HCT116 (cell line): ENCODE results near the gene DPM2. TPM values are rescaled to one million over a fixed set of nuclear protein-coding genes. Genes with fewer than 3 reads are reported as not detected.
A peak's percentile ranks its signal among the peaks of the same experiment; 100 is the strongest.

Source experiments
- ATAC-seq: fragments of 200-7000 bp; cut with Tn5 transposase; 2 replicates; pipeline ENCODE4 v1.9.1; 2020; ENCODE audit warnings: mild to moderate bottlenecking, moderate library complexity
- BruUV-seq: library from RNA; stranded (reverse); fragments of 400-500 nt; replicated peaks from 2 replicates; lab custom pipeline; 2021; lab: Mats Ljungman, UMichigan
- CTCF ChIA-PET: fragments of 300-600 bp; sonication (Branson Sonifier 250); formaldehyde crosslinking; loops from one replicate; lab custom pipeline; 2021; ENCODE audit warnings: antibody characterized with exemption; lab: Charles Lee
- POLR2A ChIA-PET: fragments of 300-600, 350-600 bp; sonication (Branson Sonifier 250); formaldehyde crosslinking; loops from one replicate; lab custom pipeline; 2021; ENCODE audit warnings: antibody characterized with exemption; lab: Charles Lee
- RAD21 ChIA-PET, 2 experiments: fragments of 300-600 bp; sonication (Branson Sonifier 250); formaldehyde crosslinking; loops; one replicate each; lab custom pipeline; 2023; ENCODE audit warnings: low total read pairs in 2 of 2; ENCODE audit not compliant: uncharacterized antibody in 2 of 2, unreplicated experiment in 2 of 2, low non-redundant PET in 1 of 2; lab: Charles Lee
- DNase-seq: peaks from one replicate; pipeline ENCODE4 v3.0.0-alpha.2; 2010; ENCODE audit warnings: low read depth, low spot score
- H2AFZ ChIP-seq: fragments of 200-600 bp; shearing (Covaris generic), sonication (generic); 2 replicates; pipeline ENCODE4 v1.6.1; 2017; ENCODE audit warnings: low read depth, mixed run types, mixed read lengths, antibody characterized with exemption, low read length; ENCODE audit not compliant: poor library complexity, severe bottlenecking
- H3K27ac ChIP-seq: 2 replicates; pipeline ENCODE4 v1.5.1; 2012; ENCODE audit warnings: low read depth, low read length
- H3K27me3 ChIP-seq: fragments of 200-600 bp; sonication (generic); 2 replicates; pipeline ENCODE4 v1.6.1; 2016; ENCODE audit warnings: mixed run types, low read length, mixed read lengths; ENCODE audit not compliant: insufficient read depth
- H3K36me3 ChIP-seq, 2 experiments: fragments of 200-500 bp in 1 of 2; fragments of 200-600 bp in 1 of 2; sonication (Bioruptor generic) in 1 of 2; sonication (generic) in 1 of 2; 2 replicates each; pipeline versions ENCODE4 v1.5.1 to v1.6.1; 2014 to 2016; ENCODE audit warnings: low read length in 2 of 2, inconsistent platforms in 1 of 2, mixed read lengths in 1 of 2, mixed run types in 1 of 2; ENCODE audit not compliant: insufficient read depth in 2 of 2, control insufficient read depth in 1 of 2
- H3K4me1 ChIP-seq, 2 experiments: fragments of 200-600 bp in 1 of 2; sonication (generic) in 1 of 2; 2 replicates each; pipeline versions ENCODE4 v1.5.1 to v1.6.1; 2012 to 2017; ENCODE audit warnings: low read length in 2 of 2, inconsistent platforms in 1 of 2, mild to moderate bottlenecking in 1 of 2, mixed read lengths in 1 of 2, mixed run types in 1 of 2, moderate library complexity in 1 of 2; ENCODE audit not compliant: insufficient read depth in 2 of 2, control insufficient read depth in 1 of 2
- H3K4me2 ChIP-seq: fragments of 200-600 bp; sonication (generic); 2 replicates; pipeline ENCODE4 v1.6.1; 2017; ENCODE audit warnings: mixed run types, low read length, mixed read lengths
- H3K4me3 ChIP-seq, 2 experiments: fragments of 200-600 bp in 1 of 2; sonication (generic) in 1 of 2; replicated peaks in 1 of 2; 2 replicates each; pipeline ENCODE4 v1.5.1; 2011 to 2016; ENCODE audit warnings: low read length in 2 of 2, control low read depth in 1 of 2, low read depth in 1 of 2, mild to moderate bottlenecking in 1 of 2, mixed read lengths in 1 of 2, mixed run types in 1 of 2
- H3K79me2 ChIP-seq: fragments of 200-600 bp; sonication (generic); 2 replicates; pipeline ENCODE4 v1.6.1; 2017; ENCODE audit warnings: mild to moderate bottlenecking, mixed run types, low read length, moderate library complexity, mixed read lengths; ENCODE audit not compliant: insufficient read depth
- H3K9ac ChIP-seq: fragments of 200-600 bp; sonication (generic); 2 replicates; pipeline ENCODE4 v1.6.1; 2016; ENCODE audit warnings: low read length, mixed read lengths
- H3K9me2 ChIP-seq: fragments of 200-600 bp; sonication (generic), shearing (Covaris generic); 2 replicates; pipeline ENCODE4 v1.6.1; 2017; ENCODE audit warnings: mixed run types, mild to moderate bottlenecking, moderate library complexity; ENCODE audit not compliant: insufficient read depth
- H3K9me3 ChIP-seq, 2 experiments: fragments of 200-500 bp in 1 of 2; fragments of 200-600 bp in 1 of 2; sonication (Bioruptor generic) in 1 of 2; sonication (generic) in 1 of 2; 2 replicates each; pipeline ENCODE4 v1.6.1; 2014 to 2017; ENCODE audit warnings: low read length in 2 of 2, mixed read lengths in 2 of 2, inconsistent platforms in 1 of 2, low read depth in 1 of 2, mild to moderate bottlenecking in 1 of 2, mixed run types in 1 of 2, moderate library complexity in 1 of 2; ENCODE audit not compliant: control insufficient read depth in 1 of 2, insufficient read depth in 1 of 2
- H4K20me1 ChIP-seq: fragments of 200-600 bp; sonication (generic), shearing (Covaris generic); 2 replicates; pipeline ENCODE4 v1.6.1; 2017; ENCODE audit warnings: mixed run types, mild to moderate bottlenecking, moderate library complexity; ENCODE audit not compliant: insufficient read depth
- CTCF ChIP-seq, 3 experiments: fragments of 200-600 bp in 1 of 3; sonication (generic) in 1 of 3; IDR thresholded peaks in 2 of 3; conservative IDR thresholded peaks in 1 of 3; 2 replicates each; pipeline ENCODE4 v1.5.1; 2012 to 2017; ENCODE audit warnings: low read depth in 2 of 3, low read length in 2 of 3, antibody characterized with exemption in 1 of 3, borderline replicate concordance in 1 of 3, control low read depth in 1 of 3, mild to moderate bottlenecking in 1 of 3, mixed read lengths in 1 of 3, mixed run types in 1 of 3, moderate library complexity in 1 of 3; ENCODE audit not compliant: insufficient read depth in 1 of 3
- EGR1 ChIP-seq: IDR thresholded peaks from 2 replicates; pipeline ENCODE4 v1.6.1; 2012; ENCODE audit warnings: low read depth
- EZH2phosphoT487 ChIP-seq: fragments of 200-600 bp; IDR thresholded peaks from 2 replicates; pipeline ENCODE4 v1.6.1; 2018; ENCODE audit warnings: antibody characterized with exemption, borderline replicate concordance
- JUND ChIP-seq: IDR thresholded peaks from 2 replicates; pipeline ENCODE4 v1.6.1; 2012
- MAX ChIP-seq: IDR thresholded peaks from 2 replicates; pipeline ENCODE4 v1.6.1; 2012
- REST ChIP-seq: IDR thresholded peaks from 2 replicates; pipeline ENCODE4 v1.6.1; 2012; ENCODE audit warnings: low read depth
- SP1 ChIP-seq: IDR thresholded peaks from 2 replicates; pipeline ENCODE4 v1.6.1; 2012; ENCODE audit warnings: low read depth
- TCF7L2 ChIP-seq: IDR thresholded peaks from 2 replicates; pipeline ENCODE4 v1.7.0; 2011; ENCODE audit warnings: borderline replicate concordance, inconsistent platforms; ENCODE audit not compliant: insufficient read depth, insufficient read length; ENCODE audit errors: extremely low read depth
- YY1 ChIP-seq: IDR thresholded peaks from 2 replicates; pipeline ENCODE4 v1.6.1; 2011; ENCODE audit warnings: low read length, low read depth, moderate library complexity, mild to moderate bottlenecking; ENCODE audit not compliant: insufficient replicate concordance; ENCODE audit errors: extremely low read depth
- ZFX ChIP-seq: fragments of 450-650 bp; IDR thresholded peaks from 2 replicates; pipeline ENCODE4 v1.6.1; 2017
- intact Hi-C: fragments of 100-400 bp; cut with micrococcal nuclease; formaldehyde crosslinking; loops from 2 replicates; pipeline ENCODE4 v1.10.0; 2022
- total RNA-seq: library from RNA; stranded (reverse); gene quantifications from one replicate; pipeline ENCODE4 v1.2.1, GENCODE V29; 2021; ENCODE audit not compliant: unreplicated experiment

DPM2 gene
- total RNA-seq, 1 experiment from 2014 or later = 54.6 TPM

GRCh38 chr9:127936347-127936852 lies 1.3 kb downstream of the DPM2 start:
- intact Hi-C loops = no loop called here
- peak overlapping the region; percentile 93 for H3K9ac ChIP-seq
- H3K27me3 ChIP-seq = no peaks in the 10 kb centered on the region
- ChIA-PET POLR2A (no interaction called here), CTCF (interaction anchor here (0.9 kb wide), 1 partner anchor 181 kb away, joined by 3 read pairs; no protein-coding TSS in a partner anchor), RAD21 (no interaction called here)
- no peaks in the 10 kb centered on the region; a peak in 2 of 4 replicates for H3K36me3 ChIP-seq
- H4K20me1 ChIP-seq = no peaks in the 10 kb centered on the region
- no peaks in the 10 kb centered on the region for H3K9me3 ChIP-seq
- H3K27ac ChIP-seq = peak overlapping the region; percentile 44
- peak overlapping the region; percentile 91 for H3K4me2 ChIP-seq
- H3K4me1 ChIP-seq = peaks cover 29 to 53% of the 10 kb centered on the region in 2 experiments
- H3K79me2 ChIP-seq = peaks cover 37% of the 10 kb centered on the region
- DNase-seq = no peak
- H3K4me3 ChIP-seq = peak overlapping the region; percentile 70 to 88
- no TSS peak for BruUV-seq
- no peaks in the 10 kb centered on the region for H3K9me2 ChIP-seq
- H2AFZ ChIP-seq = no peak overlapping the region
- ATAC-seq = no peak
- TF ChIP-seq REST (no peak), MAX (no peak), YY1 (no peak), EGR1 (no peak), EZH2phosphoT487 (no peak), ZFX (no peak), TCF7L2 (no peak), CTCF (IDR thresholded peaks at IDR 0.05 in 2 of 3, conservative IDR thresholded peaks at IDR 0.05 in 1 of 3; ENCODE audit: borderline replicate concordance in 1 of 3, insufficient read depth in 1 of 3, low read depth in 2 of 3, low read length in 2 of 3) (no peak), JUND (no peak), SP1 (no peak)
